ENCODE results near the gene PLIN1.
"Not testable (repeated sequence)": the region's sequence is repeated elsewhere in the genome, so short reads cannot be mapped to it uniquely, and the experiment has no call there.

PLIN1 gene

GRCh38 chr15:89679212-89679611 lies at the start of gene PLIN1:
PLIN1 (minus strand) TSS chr15:89679367; CDS start chr15:89677489, 1,878 bp downstream.
- FAIRE-seq (no peak), DNase-seq (ENCODE audit: extremely low spot score, insufficient read length, low read depth) (no peak)

DNA sequence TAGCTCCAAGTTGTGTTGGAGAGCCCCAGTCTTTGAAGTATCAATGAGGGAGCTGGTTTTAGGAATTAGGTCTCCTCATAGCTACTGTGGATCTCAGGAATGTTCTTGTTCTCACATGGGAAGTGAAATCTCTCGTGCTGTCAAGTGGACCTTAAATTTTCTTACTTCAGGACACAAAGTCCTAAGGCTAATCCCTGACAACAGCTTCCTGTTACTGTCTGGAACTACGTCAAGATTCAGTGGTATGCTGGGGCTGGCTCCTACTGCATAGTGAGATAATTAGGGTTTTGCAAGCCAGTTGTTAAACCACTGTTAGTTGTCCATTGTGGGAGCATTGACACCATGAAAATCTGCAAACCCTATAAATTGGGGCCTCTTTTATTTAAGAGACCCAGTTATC lies 49.1 kb upstream of the PLIN1 start:
- DNase-seq (ENCODE audit: extremely low spot score, insufficient read length, low read depth) (no peak), FAIRE-seq (no peak)

DNA sequence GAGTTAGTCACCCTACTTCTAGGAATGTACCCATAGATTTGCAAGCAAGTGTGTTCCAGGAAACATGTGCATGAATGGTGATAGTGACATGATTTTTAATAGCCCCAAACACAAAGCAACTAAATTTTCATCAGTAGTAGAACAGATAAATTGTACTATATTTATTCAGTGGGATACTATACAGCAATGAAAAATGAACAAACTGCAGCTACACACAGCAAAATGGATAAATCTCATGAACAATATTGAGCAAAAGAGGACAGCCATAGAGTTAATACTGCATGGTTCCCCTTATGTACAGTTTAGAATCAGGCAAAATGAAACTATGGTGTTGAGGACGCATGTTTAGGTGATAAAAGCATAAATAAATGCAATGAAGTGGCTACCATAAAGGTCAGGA lies 45.9 kb upstream of the PLIN1 start:
- DNase-seq (ENCODE audit: extremely low spot score, insufficient read length, low read depth) (no peak), FAIRE-seq (no peak)

- DNase-seq (ENCODE audit: extremely low spot score, insufficient read length, low read depth) (no peak), FAIRE-seq (no peak)
Measured at GRCh38 chr15:89724621-89725020, 45.5 kb upstream of the PLIN1 start.

GRCh38 chr15:89723031-89723430 lies 43.9 kb upstream of the PLIN1 start:
- FAIRE-seq = no peak
- no peak for DNase-seq (ENCODE audit: extremely low spot score, insufficient read length, low read depth)

DNA sequence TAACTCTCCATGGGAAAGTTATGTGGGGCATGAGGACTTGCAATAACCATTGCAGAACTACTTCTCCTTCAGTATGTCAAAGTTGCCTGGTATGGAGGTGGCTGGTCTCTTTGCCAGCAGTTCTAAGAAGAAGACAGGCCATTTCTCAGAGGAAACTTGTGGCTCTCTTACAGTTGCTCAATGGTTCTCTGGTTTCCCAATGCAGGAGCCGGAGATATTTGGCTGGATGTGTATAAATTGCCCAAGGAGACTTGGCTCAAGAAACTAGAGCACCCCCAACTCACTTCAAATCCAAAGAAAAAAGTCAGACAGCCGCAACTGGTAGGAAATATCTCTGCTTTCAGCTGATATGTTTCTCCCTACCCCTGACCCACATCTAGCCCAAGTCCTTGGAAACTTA lies 35.6 kb upstream of the PLIN1 start:
- DNase-seq (ENCODE audit: extremely low spot score, insufficient read length, low read depth) = no peak
- FAIRE-seq = no peak

DNA sequence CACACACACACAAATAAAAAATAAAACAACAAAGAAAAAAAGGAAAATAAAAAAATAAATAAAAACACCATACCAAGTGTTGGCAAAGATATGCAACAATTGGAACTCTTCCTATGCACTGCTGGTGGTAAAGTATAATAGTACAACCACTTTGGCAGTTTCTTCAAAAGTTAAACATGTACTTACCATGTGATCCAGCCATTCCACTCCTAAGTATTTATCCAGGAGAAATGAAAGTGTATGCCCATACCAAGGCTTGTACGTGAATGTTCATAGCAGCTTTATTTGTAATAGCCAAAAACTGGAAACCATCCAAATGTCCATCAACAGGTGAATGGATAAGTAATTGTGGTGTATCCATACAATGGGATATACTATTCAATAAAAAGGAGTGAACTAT lies 28.4 kb upstream of the PLIN1 start:
- FAIRE-seq (no peak), DNase-seq (ENCODE audit: extremely low spot score, insufficient read length, low read depth) (no peak)

GRCh38 chr15:89704411-89704810 lies 25.2 kb upstream of the PLIN1 start:
- no peak for DNase-seq (ENCODE audit: extremely low spot score, insufficient read length, low read depth)
- FAIRE-seq = no peak

GRCh38 chr15:89695198-89695597 lies 16.0 kb upstream of the PLIN1 start:
- FAIRE-seq = no peak
- no peak for DNase-seq (ENCODE audit: extremely low spot score, insufficient read length, low read depth)

DNA sequence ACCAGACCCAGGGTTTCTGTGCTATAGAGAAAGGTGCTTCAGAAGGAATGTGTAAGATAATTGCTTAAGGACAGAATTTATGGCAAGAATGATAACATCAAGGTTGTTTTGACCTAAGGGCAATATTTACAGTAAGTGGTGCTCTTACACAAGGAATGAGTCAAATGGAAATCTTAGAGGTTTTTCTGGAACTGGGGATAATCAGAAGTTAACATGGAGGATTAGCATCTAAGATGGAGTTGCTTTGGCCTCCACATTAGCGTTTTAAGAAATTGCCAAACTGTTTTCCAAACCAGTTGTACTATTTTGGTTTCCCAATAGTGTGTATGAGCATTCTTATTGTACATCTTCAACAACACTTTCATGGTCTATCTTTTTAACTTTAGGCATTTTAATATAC lies 14.5 kb upstream of the PLIN1 start:
- DNase-seq (ENCODE audit: extremely low spot score, insufficient read length, low read depth) = no peak
- no peak for FAIRE-seq

- no peak for FAIRE-seq
- no peak for DNase-seq (ENCODE audit: extremely low spot score, insufficient read length, low read depth)
Measured at GRCh38 chr15:89693091-89693490, 13.9 kb upstream of the PLIN1 start.

GRCh38 chr15:89690276-89691218 lies 11.4 kb upstream of the PLIN1 start, which contains the start of the genes PEX11A and WDR93:
PEX11A (minus strand) TSS chr15:89690754; CDS start chr15:89690632, 122 bp downstream.
WDR93 (plus strand) TSS chr15:89690811; CDS start chr15:89701747, 10,936 bp downstream.
- FAIRE-seq = peak; percentile 81

DNA sequence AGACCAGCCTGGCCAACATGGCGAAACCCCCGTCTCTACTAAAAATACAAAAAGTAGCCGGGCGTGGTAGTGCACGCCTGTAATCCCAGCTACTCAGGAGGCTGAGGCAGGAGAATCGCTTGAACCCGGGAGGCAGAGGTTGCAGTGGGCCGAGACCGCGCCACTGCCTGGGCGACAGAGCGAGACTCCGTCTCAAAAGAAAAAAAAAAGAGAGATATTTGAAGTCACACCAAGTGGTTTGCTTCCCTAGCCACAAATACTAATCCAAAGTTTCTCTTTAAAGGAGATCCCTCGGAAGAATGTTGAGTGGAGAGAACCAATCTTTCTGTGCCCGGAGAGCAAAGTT lies 10.7 kb upstream of the PLIN1 start:
- not testable (repeated sequence) for DNase-seq (ENCODE audit: extremely low spot score, insufficient read length, low read depth); FAIRE-seq

More at GRCh38 chr15:89690276-89691218, 11.4 kb upstream of the PLIN1 start, which contains the start of the genes PEX11A and WDR93:
- DNase-seq (ENCODE audit: extremely low spot score, insufficient read length, low read depth) = peak; percentile 82

DNA sequence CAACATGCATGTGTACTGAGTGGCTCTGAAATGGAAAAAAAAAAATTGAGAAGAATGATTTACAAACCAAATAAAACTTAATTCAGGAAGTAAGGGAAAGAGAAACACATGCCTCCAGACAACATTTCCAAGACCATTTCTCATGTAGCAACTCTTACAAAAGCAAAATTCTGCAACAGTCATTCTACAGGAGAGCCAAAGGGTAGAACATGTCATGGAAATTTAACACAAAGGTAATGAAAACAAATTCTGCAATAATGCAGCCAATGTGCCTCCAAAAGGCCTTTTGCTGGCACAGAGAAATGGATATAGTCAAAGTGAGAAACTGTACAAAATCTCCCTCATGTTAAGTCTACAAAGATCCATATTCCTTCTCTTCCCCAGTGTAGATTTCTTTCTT lies 7.4 kb upstream of the PLIN1 start:
- no peak for FAIRE-seq
- no peak for DNase-seq (ENCODE audit: extremely low spot score, insufficient read length, low read depth)

DNA sequence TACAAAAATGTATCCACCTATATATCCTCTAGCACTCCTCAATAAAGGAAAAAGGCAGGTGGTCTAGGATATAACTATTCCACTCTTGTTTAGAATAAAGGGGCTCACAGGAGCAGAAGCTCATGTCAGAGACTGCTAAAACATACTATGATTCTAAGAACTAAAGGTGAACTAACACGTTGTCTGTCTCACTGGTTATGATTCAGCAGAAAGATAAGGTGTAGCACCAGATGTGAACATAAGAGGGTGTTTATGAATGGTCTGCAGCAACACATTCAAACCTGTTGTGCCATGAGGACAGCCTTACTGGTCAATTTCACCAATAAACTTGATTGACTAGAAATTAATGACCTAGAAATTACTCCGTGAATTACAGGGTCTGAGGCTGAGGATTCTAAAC lies 6.8 kb upstream of the PLIN1 start:
- no peak for FAIRE-seq
- DNase-seq (ENCODE audit: extremely low spot score, insufficient read length, low read depth) = no peak

DNA sequence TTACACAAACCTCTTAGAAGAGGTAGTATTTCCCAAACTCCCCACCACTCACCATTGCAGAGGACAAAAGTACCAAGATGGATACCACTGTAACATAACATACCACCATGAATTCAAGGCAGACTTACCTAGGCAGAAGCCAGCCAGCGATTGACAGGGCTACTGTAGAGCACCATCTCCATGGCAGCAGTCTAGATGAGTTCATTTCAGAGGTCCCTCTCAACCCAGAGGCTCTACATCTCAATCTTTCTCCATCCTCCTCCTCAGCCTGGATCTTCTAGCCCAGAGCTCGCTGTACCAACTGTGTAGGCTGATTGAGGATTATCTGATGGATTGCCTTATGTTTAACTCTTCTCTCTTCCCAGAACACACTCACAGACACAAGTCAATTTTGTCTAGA lies 2.0 kb upstream of the PLIN1 start:
- FAIRE-seq = no peak
- no peak for DNase-seq (ENCODE audit: extremely low spot score, insufficient read length, low read depth)

DNA sequence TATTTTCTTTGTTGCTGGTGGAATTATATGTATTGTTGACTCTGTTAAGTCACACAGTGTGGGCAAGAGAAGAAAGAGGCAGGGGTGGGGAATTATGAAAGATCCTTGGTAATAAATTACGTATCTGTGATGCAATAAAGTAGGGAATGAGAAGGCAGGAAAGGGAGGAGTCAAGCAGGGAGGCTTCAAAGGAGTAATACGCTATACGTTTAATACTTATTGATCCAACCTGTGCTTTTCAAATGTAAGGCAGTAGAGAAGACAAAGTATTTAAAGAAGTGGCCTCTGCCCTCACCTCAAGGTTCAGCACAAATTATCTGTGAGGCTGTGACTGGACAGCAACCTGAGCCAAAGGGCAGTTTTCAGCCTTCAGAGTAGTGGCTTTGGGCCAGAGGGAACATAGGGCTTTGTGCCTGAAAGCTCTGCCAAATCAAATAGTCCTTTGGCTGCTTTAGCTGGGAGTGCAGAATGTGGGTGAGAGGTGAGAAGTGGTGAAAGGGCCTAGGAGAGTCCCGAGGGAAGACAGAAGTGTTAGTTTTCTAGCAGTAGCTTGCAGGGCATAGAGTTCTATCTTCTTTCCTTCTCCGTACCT lies 1.2 kb upstream of the PLIN1 start:
- no peak for FAIRE-seq
- DNase-seq (ENCODE audit: extremely low spot score, insufficient read length, low read depth) = no peak

- DNase-seq (ENCODE audit: extremely low spot score, insufficient read length, low read depth) (no peak), FAIRE-seq (no peak)
Measured at GRCh38 chr15:89677381-89677780, 1.8 kb downstream of the PLIN1 start.

- no peak for FAIRE-seq
Measured at GRCh38 chr15:89675606-89676005, 3.6 kb downstream of the PLIN1 start.

DNA sequence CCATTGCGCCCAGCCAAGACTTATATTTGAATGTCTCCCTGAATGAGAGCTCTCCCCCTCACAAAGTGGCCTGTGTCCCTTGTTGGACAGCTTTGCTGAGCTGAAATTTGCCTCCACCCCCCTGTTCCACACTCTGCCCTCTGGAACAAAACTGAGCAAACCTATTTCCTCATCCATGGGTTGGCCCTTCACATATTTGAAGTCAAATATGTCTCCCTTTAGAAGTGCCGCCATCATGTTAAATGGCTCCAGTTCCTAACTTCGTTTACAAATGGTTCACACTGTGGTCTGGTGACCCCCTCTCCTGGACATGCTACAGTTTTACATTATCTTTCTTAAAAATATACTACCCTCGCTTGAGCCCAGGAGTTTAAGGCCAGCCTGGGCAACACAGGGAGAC lies 4.6 kb downstream of the PLIN1 start:
- FAIRE-seq (no peak), DNase-seq (ENCODE audit: extremely low spot score, insufficient read length, low read depth) (no peak)

More at GRCh38 chr15:89675606-89676005, 3.6 kb downstream of the PLIN1 start:
- DNase-seq (ENCODE audit: extremely low spot score, insufficient read length, low read depth) = no peak

- no peak for FAIRE-seq
- DNase-seq (ENCODE audit: extremely low spot score, insufficient read length, low read depth) = no peak
Measured at GRCh38 chr15:89673165-89673512, 6.0 kb downstream of the PLIN1 start.
